BJ (cell line): Measurements from ENCODE around the gene NOC2L. TPM values are rescaled to one million over a fixed set of nuclear protein-coding genes. Genes with fewer than 3 reads are reported as not detected.
A peak's percentile ranks its signal among the peaks of the same experiment; 100 is the strongest.
"Not testable (repeated sequence)": the region's sequence is repeated elsewhere in the genome, so short reads cannot be mapped to it uniquely, and the experiment has no call there.

Experiments
- CTCF ChIA-PET: fragments of 350-600 bp; formaldehyde crosslinking; extraction: SDS; loops from one replicate; lab custom pipeline; 2021; ENCODE audit warnings: antibody characterized with exemption, inconsistent platforms; lab: Yijun Ruan, JAX
- POLR2A ChIA-PET: fragments of 300-600 bp; sonication (Branson Sonifier 250); formaldehyde crosslinking; extraction: SDS; loops from one replicate; lab custom pipeline; 2021; ENCODE audit warnings: antibody characterized with exemption; lab: Charles Lee
- DNase-seq: peaks from one replicate; pipeline ENCODE4 v3.0.0-alpha.2; 2011; ENCODE audit warnings: low read depth
- H3K27me3 ChIP-seq: 2 replicates; pipeline ENCODE4 v1.6.0; 2011; ENCODE audit warnings: low read length; ENCODE audit not compliant: control insufficient read depth, insufficient read depth
- H3K36me3 ChIP-seq: 2 replicates; pipeline ENCODE4 v1.5.1; 2011; ENCODE audit warnings: low read length; ENCODE audit not compliant: control insufficient read depth, insufficient read depth
- H3K4me3 ChIP-seq: 2 replicates; pipeline ENCODE4 v1.5.1; 2011; ENCODE audit warnings: low read depth, mild to moderate bottlenecking, control low read depth, low read length
- CTCF ChIP-seq: IDR thresholded peaks from 2 replicates; pipeline ENCODE4 v1.5.1; 2011; ENCODE audit warnings: low read depth, mild to moderate bottlenecking, control low read depth, inconsistent platforms, low read length, moderate library complexity; ENCODE audit not compliant: insufficient read depth
- polyA plus RNA-seq: library from polyadenylated mRNA; depleted of rRNA; stranded (reverse); fragments of >200 nt; gene quantifications from 2 replicates; pipeline ENCODE4 v1.2.3, GENCODE V29; 2011

Gene NOC2L
- polyA plus RNA-seq, 1 experiment = 49.7 TPM

GRCh38 chr1:992362-992761 lies 33.3 kb upstream of the NOC2L start:
- Histone ChIP-seq H3K36me3 (no peaks in the 10 kb centered on the region), H3K4me3 (no peak overlapping the region), H3K27me3 (0 out of 2 replicates have a peak, but pooled peaks cover 1% of the 10 kb centered on the region)
- DNase-seq = no peak
- CTCF ChIA-PET = interaction anchor here (0.6 to 4.4 kb wide), 5 partner anchors 8 to 70 kb away, joined by 3 to 62 read pairs (median 3); partner anchors contain the start of genes ISG15 and PERM1
- POLR2A ChIA-PET = no interaction called here
- TF ChIP-seq CTCF = no peak

GRCh38 chr1:991895-992294 lies 32.8 kb upstream of the NOC2L start:
- H3K36me3 ChIP-seq = no peaks in the 10 kb centered on the region
- CTCF ChIA-PET = interaction anchor here (0.6 to 4.4 kb wide), 3 partner anchors 8 to 71 kb away, joined by 3 to 62 read pairs (median 3); partner anchors contain the start of genes ISG15 and PERM1
- no peak overlapping the region for H3K4me3 ChIP-seq
- 0 out of 2 replicates have a peak, but pooled peaks cover 1% of the 10 kb centered on the region for H3K27me3 ChIP-seq
- no peak for DNase-seq
- no peak for TF ChIP-seq CTCF
- POLR2A ChIA-PET = no interaction called here

- DNase-seq, POLR2A ChIA-PET, H3K27me3 ChIP-seq, H3K36me3 ChIP-seq, H3K4me3 ChIP-seq: not testable (repeated sequence)
- CTCF ChIA-PET = interaction anchor here (4.4 kb wide), 1 partner anchor 7 kb away, joined by 62 read pairs; the partner anchor contains the start of gene PERM1
Observed at GRCh38 chr1:991275-991674, 32.2 kb upstream of the NOC2L start.

GRCh38 chr1:988061-988460 lies 29.0 kb upstream of the NOC2L start:
- CTCF ChIA-PET = interaction anchor here (2.0 to 9.5 kb wide), 2 partner anchors 74 to 134 kb away, joined by 4 to 157 read pairs; no protein-coding TSS in a partner anchor

GRCh38 chr1:985126-985525 lies 26.1 kb upstream of the NOC2L start:
- DNase-seq = no peak
- TF ChIP-seq CTCF = no peak
- POLR2A ChIA-PET = no interaction called here
- CTCF ChIA-PET = interaction anchor here (0.7 to 9.5 kb wide), 17 partner anchors 8 to 137 kb away, joined by 3 to 157 read pairs (median 6); partner anchors contain the start of genes HES4 and PLEKHN1
- Histone ChIP-seq H3K27me3 (0 out of 2 replicates have a peak, but pooled peaks cover 1% of the 10 kb centered on the region), H3K4me3 (no peak overlapping the region), H3K36me3 (no peaks in the 10 kb centered on the region)

More at GRCh38 chr1:988061-988460, 29.0 kb upstream of the NOC2L start:
- DNase-seq, H3K36me3 ChIP-seq, POLR2A ChIA-PET, H3K4me3 ChIP-seq, H3K27me3 ChIP-seq: not testable (repeated sequence)

- ChIA-PET CTCF (interaction anchor here (0.6 to 9.5 kb wide), 29 partner anchors 8 to 276 kb away, joined by 3 to 157 read pairs (median 5); partner anchors contain the start of genes HES4, ISG15, NOC2L and PLEKHN1), POLR2A (interaction anchor here (0.6 kb wide), 1 partner anchor 334 kb away, joined by 15 read pairs; no protein-coding TSS in a partner anchor)
- no peak for DNase-seq
- Histone ChIP-seq H3K36me3 (no peaks in the 10 kb centered on the region), H3K4me3 (0 out of 2 replicates have a peak overlapping the region, but pooled peaks have one; percentile 21), H3K27me3 (0 out of 2 replicates have a peak, but pooled peaks cover under 1% of the 10 kb centered on the region)
- TF ChIP-seq CTCF = no peak
Observed at GRCh38 chr1:984476-984814, 25.4 kb upstream of the NOC2L start.
